Upper lobe of left lung (tissue), 4 donors: Measurements from ENCODE around the gene HELZ2.

Experiments
- EP300 ChIP-seq, 4 donors: sonication (generic); formaldehyde crosslinking; IDR thresholded peaks; one replicate each; pipeline ENCODE4 v1.5.1; 2017; ENCODE audit warnings: antibody characterized with exemption in 4 of 4, control low read depth in 2 of 4
- POLR2AphosphoS5 ChIP-seq, 2 donors: sonication (generic); formaldehyde crosslinking; IDR thresholded peaks; one replicate each; pipeline ENCODE4 v1.5.1; 2017; ENCODE audit warnings: antibody characterized with exemption in 2 of 2
- TF ChIP-seq, protein P1 (sequence below), 6 experiments: fragments of 450-650 bp in 4 of 6; fragments of 200-600 bp in 2 of 6; sonication (generic) in 2 of 6; IDR thresholded peaks; one replicate each; pipeline ENCODE4 v1.5.1; 2016 to 2019; ENCODE audit warnings: antibody characterized with exemption in 6 of 6

GRCh38 chr20:63619505-63619904 is 45.5 kb upstream of the HELZ2 start:
- TF ChIP-seq POLR2AphosphoS5 (IDR thresholded peaks at IDR 0.05) (no peak), EP300 (IDR thresholded peaks at IDR 0.05) (no peak)
- TF ChIP-seq, protein P1, sequence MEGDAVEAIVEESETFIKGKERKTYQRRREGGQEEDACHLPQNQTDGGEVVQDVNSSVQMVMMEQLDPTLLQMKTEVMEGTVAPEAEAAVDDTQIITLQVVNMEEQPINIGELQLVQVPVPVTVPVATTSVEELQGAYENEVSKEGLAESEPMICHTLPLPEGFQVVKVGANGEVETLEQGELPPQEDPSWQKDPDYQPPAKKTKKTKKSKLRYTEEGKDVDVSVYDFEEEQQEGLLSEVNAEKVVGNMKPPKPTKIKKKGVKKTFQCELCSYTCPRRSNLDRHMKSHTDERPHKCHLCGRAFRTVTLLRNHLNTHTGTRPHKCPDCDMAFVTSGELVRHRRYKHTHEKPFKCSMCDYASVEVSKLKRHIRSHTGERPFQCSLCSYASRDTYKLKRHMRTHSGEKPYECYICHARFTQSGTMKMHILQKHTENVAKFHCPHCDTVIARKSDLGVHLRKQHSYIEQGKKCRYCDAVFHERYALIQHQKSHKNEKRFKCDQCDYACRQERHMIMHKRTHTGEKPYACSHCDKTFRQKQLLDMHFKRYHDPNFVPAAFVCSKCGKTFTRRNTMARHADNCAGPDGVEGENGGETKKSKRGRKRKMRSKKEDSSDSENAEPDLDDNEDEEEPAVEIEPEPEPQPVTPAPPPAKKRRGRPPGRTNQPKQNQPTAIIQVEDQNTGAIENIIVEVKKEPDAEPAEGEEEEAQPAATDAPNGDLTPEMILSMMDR (IDR thresholded peaks at IDR 0.05): no peak
